Lower leg skin (tissue), 3 donors: ENCODE data around the gene CHD5.

Experiments used
- POLR2A ChIP-seq, 2 donors: fragments of 450-650 bp; IDR thresholded peaks; one replicate each; pipeline ENCODE4 v1.6.1; 2016 to 2017; ENCODE audit warnings: antibody characterized with exemption in 2 of 2, mild to moderate bottlenecking in 1 of 2, moderate library complexity in 1 of 2
- TF ChIP-seq, protein P1 (sequence below), 3 donors: fragments of 450-650 bp; IDR thresholded peaks; one replicate each; pipeline ENCODE4 v1.5.1; 2016; ENCODE audit warnings: antibody characterized with exemption in 3 of 3, mild to moderate bottlenecking in 3 of 3, moderate library complexity in 2 of 3

DNA sequence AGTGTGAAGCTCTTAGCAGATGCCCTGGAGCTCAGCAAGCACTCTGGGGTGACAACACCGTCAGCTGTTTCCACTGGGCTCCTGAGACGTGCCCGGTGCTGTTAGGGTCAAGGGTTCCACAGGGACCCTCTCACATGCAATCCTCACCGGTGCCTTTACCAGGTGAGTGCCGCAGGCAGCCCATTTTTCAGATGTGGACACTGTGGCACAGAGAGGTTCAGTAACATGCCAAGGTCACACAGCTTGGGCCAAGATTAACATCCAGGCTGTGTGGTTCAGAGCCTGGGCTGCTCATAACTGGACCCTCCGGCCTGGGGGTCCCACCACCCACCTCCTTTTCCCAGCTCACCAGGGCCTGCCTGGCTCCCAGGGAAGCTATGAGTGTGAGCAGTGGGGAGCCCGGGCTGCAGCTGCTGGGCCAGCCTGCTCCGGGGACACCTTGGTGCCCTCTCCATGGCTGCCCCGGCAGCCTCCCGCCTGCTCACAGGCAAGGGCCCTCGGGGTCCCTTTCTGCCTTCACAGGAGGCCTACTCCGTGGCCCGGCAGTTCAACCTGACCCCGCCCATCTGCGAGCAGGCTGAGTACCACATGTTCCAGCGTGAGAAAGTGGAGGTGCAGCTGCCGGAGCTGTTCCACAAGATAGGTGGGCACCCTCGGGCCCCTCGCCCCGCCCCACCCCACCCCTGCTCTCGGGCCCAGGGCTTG, 85.2 kb downstream of the CHD5 start:
- TF ChIP-seq, protein P1, sequence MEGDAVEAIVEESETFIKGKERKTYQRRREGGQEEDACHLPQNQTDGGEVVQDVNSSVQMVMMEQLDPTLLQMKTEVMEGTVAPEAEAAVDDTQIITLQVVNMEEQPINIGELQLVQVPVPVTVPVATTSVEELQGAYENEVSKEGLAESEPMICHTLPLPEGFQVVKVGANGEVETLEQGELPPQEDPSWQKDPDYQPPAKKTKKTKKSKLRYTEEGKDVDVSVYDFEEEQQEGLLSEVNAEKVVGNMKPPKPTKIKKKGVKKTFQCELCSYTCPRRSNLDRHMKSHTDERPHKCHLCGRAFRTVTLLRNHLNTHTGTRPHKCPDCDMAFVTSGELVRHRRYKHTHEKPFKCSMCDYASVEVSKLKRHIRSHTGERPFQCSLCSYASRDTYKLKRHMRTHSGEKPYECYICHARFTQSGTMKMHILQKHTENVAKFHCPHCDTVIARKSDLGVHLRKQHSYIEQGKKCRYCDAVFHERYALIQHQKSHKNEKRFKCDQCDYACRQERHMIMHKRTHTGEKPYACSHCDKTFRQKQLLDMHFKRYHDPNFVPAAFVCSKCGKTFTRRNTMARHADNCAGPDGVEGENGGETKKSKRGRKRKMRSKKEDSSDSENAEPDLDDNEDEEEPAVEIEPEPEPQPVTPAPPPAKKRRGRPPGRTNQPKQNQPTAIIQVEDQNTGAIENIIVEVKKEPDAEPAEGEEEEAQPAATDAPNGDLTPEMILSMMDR (IDR thresholded peaks at IDR 0.05): no peak
- TF ChIP-seq POLR2A (IDR thresholded peaks at IDR 0.05): no peak
